Fibroblast of lung (primary cell): ENCODE measurements around the gene GRIN2A. TPM values are rescaled to one million over a fixed set of nuclear protein-coding genes. Genes with fewer than 3 reads are reported as not detected.

Experiments used
- DNase-seq, 2 donors: peaks; one replicate each; pipeline versions ENCODE4 v3.0.0 to v3.0.0-alpha.2; 2010; ENCODE audit warnings: low read depth in 2 of 2
- H2AFZ ChIP-seq: 2 replicates; pipeline ENCODE4 v1.5.1; 2012; ENCODE audit warnings: low read length, control low read depth, inconsistent platforms
- H3K27ac ChIP-seq: 2 replicates; pipeline ENCODE4 v1.5.1; 2011; ENCODE audit warnings: low read length, control low read depth; ENCODE audit not compliant: insufficient read depth
- H3K27me3 ChIP-seq: 2 replicates; pipeline ENCODE4 v1.5.1; 2011; ENCODE audit warnings: mild to moderate bottlenecking, low read length; ENCODE audit not compliant: control insufficient read depth, insufficient read depth
- H3K36me3 ChIP-seq: 2 replicates; pipeline ENCODE4 v1.5.1; 2011; ENCODE audit warnings: low read length; ENCODE audit not compliant: control insufficient read depth, insufficient read depth
- H3K4me1 ChIP-seq: 2 replicates; pipeline ENCODE4 v1.5.1; 2011; ENCODE audit warnings: low read length; ENCODE audit not compliant: control insufficient read depth, insufficient read depth; ENCODE audit errors: extremely low read depth
- H3K4me2 ChIP-seq: 2 replicates; pipeline ENCODE4 v1.5.1; 2011; ENCODE audit warnings: low read length, control low read depth; ENCODE audit not compliant: insufficient read depth; ENCODE audit errors: extremely low read depth
- H3K4me3 ChIP-seq, 4 experiments: fragments of 200-600 bp in 1 of 4; sonication (generic) in 1 of 4; replicated peaks in 1 of 4; 2 replicates each; pipeline ENCODE4 v1.5.1; 2011 to 2016; ENCODE audit warnings: low read length in 4 of 4, low read depth in 3 of 4, mild to moderate bottlenecking in 3 of 4, control low read depth in 2 of 4, inconsistent platforms in 1 of 4, mixed read lengths in 1 of 4; ENCODE audit not compliant: insufficient read depth in 1 of 4; ENCODE audit errors: control extremely low read depth in 1 of 4
- H3K79me2 ChIP-seq: 2 replicates; pipeline ENCODE4 v1.5.1; 2012; ENCODE audit warnings: mild to moderate bottlenecking, low read length, inconsistent platforms; ENCODE audit not compliant: control insufficient read depth, insufficient read depth
- H3K9ac ChIP-seq: 2 replicates; pipeline ENCODE4 v1.5.1; 2011; ENCODE audit warnings: mild to moderate bottlenecking, low read length, control low read depth; ENCODE audit not compliant: insufficient read depth
- H3K9me3 ChIP-seq: 2 replicates; pipeline ENCODE4 v1.5.1; 2012; ENCODE audit warnings: low read depth, low read length; ENCODE audit not compliant: control insufficient read depth, insufficient read depth
- H4K20me1 ChIP-seq: 2 replicates; pipeline ENCODE4 v1.5.1; 2011; ENCODE audit warnings: low read length; ENCODE audit not compliant: control insufficient read depth, insufficient read depth; ENCODE audit errors: extremely low read depth
- EZH2 ChIP-seq: IDR thresholded peaks from 2 replicates; pipeline ENCODE4 v1.5.1; 2012; ENCODE audit warnings: low read length, control low read depth, mild to moderate bottlenecking; ENCODE audit errors: missing control alignments
- polyA plus RNA-seq, 2 donors: library from polyadenylated mRNA; depleted of rRNA in 1 of 2; stranded (reverse) in 1 of 2; unstranded in 1 of 2; fragments of >200 nt; gene quantifications; 2 replicates each; pipeline ENCODE4 v1.2.1, GENCODE V29; 2011 to 2012; ENCODE audit warnings: missing spikeins in 1 of 2
- total RNA-seq: library from RNA; depleted of rRNA; stranded (reverse); fragments of >200 nt; gene quantifications from 2 replicates; pipeline ENCODE4 v1.2.1, GENCODE V29; 2014
- TF ChIP-seq, protein P1 (sequence below), 2 donors: IDR thresholded peaks in 1 of 2; conservative IDR thresholded peaks in 1 of 2; 1 replicate in 1 of 2; 2 replicates in 1 of 2; pipeline ENCODE4 v1.5.1; 2011 to 2012; ENCODE audit warnings: low read length in 2 of 2, control low read depth in 1 of 2, inconsistent platforms in 1 of 2, low read depth in 1 of 2, mild to moderate bottlenecking in 1 of 2

GRIN2A gene
- total and polyA plus RNA-seq, 2 donors (not counting 1 experiment from before 2014, with no cell fraction given) = 0.15 to 0.33 TPM

DNA sequence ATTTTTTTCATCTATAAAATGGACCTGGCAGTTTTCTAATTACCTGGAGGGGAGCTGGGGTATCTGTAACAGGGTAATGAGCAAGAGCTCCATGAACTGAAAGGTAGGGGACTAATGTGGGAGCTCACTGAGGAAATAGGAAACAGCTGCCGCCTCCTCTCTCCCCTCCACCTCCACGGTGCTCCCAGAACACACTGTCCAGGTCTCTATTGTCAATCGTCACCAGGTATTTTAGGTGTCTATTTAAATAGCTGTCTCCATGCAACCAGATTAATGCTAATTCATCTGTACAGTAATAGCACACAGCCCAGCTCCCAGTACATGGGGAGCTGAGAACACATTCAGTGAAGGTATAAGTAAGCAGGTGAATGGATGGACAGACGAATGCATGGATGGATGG is 233.3 kb downstream of the GRIN2A start:
- Histone ChIP-seq H2AFZ (no peak overlapping the region), H3K9ac (no peak overlapping the region), H3K27me3 (no peaks in the 10 kb centered on the region), H3K9me3 (no peaks in the 10 kb centered on the region), H3K4me1 (no peaks in the 10 kb centered on the region), H4K20me1 (no peaks in the 10 kb centered on the region), H3K4me2 (no peak overlapping the region), H3K79me2 (no peaks in the 10 kb centered on the region), H3K4me3 (no peak overlapping the region), H3K27ac (no peak overlapping the region), H3K36me3 (no peaks in the 10 kb centered on the region)
- TF ChIP-seq, protein P1, sequence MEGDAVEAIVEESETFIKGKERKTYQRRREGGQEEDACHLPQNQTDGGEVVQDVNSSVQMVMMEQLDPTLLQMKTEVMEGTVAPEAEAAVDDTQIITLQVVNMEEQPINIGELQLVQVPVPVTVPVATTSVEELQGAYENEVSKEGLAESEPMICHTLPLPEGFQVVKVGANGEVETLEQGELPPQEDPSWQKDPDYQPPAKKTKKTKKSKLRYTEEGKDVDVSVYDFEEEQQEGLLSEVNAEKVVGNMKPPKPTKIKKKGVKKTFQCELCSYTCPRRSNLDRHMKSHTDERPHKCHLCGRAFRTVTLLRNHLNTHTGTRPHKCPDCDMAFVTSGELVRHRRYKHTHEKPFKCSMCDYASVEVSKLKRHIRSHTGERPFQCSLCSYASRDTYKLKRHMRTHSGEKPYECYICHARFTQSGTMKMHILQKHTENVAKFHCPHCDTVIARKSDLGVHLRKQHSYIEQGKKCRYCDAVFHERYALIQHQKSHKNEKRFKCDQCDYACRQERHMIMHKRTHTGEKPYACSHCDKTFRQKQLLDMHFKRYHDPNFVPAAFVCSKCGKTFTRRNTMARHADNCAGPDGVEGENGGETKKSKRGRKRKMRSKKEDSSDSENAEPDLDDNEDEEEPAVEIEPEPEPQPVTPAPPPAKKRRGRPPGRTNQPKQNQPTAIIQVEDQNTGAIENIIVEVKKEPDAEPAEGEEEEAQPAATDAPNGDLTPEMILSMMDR (conservative IDR thresholded peaks at IDR 0.05 in 1 of 2, IDR thresholded peaks at IDR 0.05 in 1 of 2; ENCODE audit: low read depth in 1 of 2, low read length in 2 of 2) = no peak
- TF ChIP-seq EZH2 = no peak
- DNase-seq = no peak

DNA sequence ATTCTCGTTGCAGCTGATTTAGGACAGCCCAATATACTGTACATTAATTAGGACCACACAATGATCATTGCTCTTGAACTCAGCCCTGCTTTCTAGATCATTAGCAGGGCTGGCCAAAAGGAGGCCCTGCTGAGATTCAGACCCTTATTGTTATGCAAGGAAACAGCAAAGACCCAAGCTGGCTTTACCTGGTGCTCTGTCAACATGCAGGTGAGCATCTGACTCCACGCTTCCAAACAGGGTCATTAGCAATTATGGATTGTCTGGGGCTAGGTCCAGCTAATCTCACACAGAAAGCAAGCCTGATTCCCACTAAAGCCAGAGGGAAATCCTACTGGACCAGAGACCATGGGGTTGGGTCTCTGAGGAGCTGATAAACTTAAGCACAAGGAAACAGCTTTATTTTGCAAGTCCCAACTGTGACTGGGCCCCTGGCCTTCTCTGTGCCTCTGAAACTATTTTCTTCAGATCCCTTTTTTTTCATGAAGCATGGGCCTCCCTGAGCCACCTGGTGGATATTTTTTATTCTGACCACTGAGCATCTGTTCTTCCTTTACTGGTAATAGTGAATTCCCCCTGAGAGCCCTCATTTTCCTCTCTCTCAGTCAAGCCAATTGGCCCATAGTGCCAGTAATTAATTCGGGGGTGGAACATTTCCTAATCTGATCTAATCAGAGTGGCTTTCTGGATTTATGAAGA is 236.1 kb downstream of the GRIN2A start:
- H3K4me3 ChIP-seq = no peak overlapping the region
- H3K4me1 ChIP-seq = no peaks in the 10 kb centered on the region
- no peak overlapping the region for H3K27ac ChIP-seq
- H2AFZ ChIP-seq = no peak overlapping the region
- H3K36me3 ChIP-seq = no peaks in the 10 kb centered on the region
- no peaks in the 10 kb centered on the region for H4K20me1 ChIP-seq
- no peaks in the 10 kb centered on the region for H3K79me2 ChIP-seq
- no peak for TF ChIP-seq EZH2
- TF ChIP-seq, protein P1 (conservative IDR thresholded peaks at IDR 0.05 in 1 of 2, IDR thresholded peaks at IDR 0.05 in 1 of 2; ENCODE audit: low read depth in 1 of 2, low read length in 2 of 2) = no peak
- H3K27me3 ChIP-seq = no peaks in the 10 kb centered on the region
- DNase-seq = no peak
- no peak overlapping the region for H3K4me2 ChIP-seq
- H3K9me3 ChIP-seq = no peaks in the 10 kb centered on the region
- H3K9ac ChIP-seq = no peak overlapping the region

DNA sequence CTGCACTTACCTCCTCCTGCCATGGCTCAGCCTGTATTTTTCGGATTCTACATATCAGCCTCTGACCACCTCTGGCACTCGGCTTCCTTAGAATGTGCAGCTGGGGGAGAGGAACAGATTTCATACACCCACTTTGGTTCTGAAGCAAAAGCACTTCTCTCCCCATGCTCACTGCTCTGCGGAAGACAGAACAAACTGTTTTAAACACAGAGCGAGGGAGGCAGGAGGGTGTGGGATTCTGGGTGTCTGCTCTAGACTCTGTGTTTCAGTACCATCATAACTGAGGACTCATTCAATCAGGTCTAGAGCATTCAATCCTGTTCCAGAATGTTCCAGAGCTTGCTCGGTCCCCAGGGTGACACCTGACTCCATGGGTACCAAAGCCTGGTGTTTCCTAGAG is 239.1 kb downstream of the GRIN2A start:
- H3K36me3 ChIP-seq = no peaks in the 10 kb centered on the region
- H3K9ac ChIP-seq = no peak overlapping the region
- no peak overlapping the region for H2AFZ ChIP-seq
- H3K79me2 ChIP-seq = no peaks in the 10 kb centered on the region
- H4K20me1 ChIP-seq = no peaks in the 10 kb centered on the region
- no peak overlapping the region for H3K4me2 ChIP-seq
- TF ChIP-seq, protein P1 (conservative IDR thresholded peaks at IDR 0.05 in 1 of 2, IDR thresholded peaks at IDR 0.05 in 1 of 2; ENCODE audit: low read depth in 1 of 2, low read length in 2 of 2) = no peak
- no peaks in the 10 kb centered on the region for H3K9me3 ChIP-seq
- no peak overlapping the region for H3K4me3 ChIP-seq
- H3K4me1 ChIP-seq = no peaks in the 10 kb centered on the region
- H3K27me3 ChIP-seq = no peaks in the 10 kb centered on the region
- DNase-seq = no peak
- H3K27ac ChIP-seq = no peak overlapping the region
